ENCODE results near the gene MYH16.
"Not testable (repeated sequence)": the region's sequence is repeated elsewhere in the genome, so short reads cannot be mapped to it uniquely, and the experiment has no call there.

MYH16 gene

GRCh38 chr7:99258501-99258900, 14.1 kb upstream of the MYH16 start:
- no peak for DNase-seq (ENCODE audit: low spot score)

GRCh38 chr7:99260395-99260794, 12.2 kb upstream of the MYH16 start:
- no peak for DNase-seq (ENCODE audit: low spot score)

- no peak for DNase-seq (ENCODE audit: low spot score)
These were observed 11.0 kb upstream of the MYH16 start for GRCh38 chr7:99261646-99262045.

- DNase-seq (ENCODE audit: low spot score) = no peak
These were observed 6.7 kb upstream of the MYH16 start for GRCh38 chr7:99265848-99266480.

GRCh38 chr7:99267481-99267840, 5.2 kb upstream of the MYH16 start:
- no peak for DNase-seq (ENCODE audit: low spot score)

- no peak for DNase-seq (ENCODE audit: low spot score)
These were observed 4.6 kb upstream of the MYH16 start for GRCh38 chr7:99267841-99268576.

GRCh38 chr7:99268577-99268908, 4.1 kb upstream of the MYH16 start:
- DNase-seq (ENCODE audit: low spot score) = no peak

GRCh38 chr7:99270702-99271101, 1.9 kb upstream of the MYH16 start:
- DNase-seq (ENCODE audit: low spot score) = no peak

GRCh38 chr7:99273561-99273960, 922 bp downstream of the MYH16 start:
- DNase-seq (ENCODE audit: low spot score) = not testable (repeated sequence)

- not testable (repeated sequence) for DNase-seq (ENCODE audit: low spot score)
These were observed 2.3 kb downstream of the MYH16 start for GRCh38 chr7:99274908-99275307.

GRCh38 chr7:99275496-99275895, 2.9 kb downstream of the MYH16 start:
- no peak for DNase-seq (ENCODE audit: low spot score)

- DNase-seq (ENCODE audit: low spot score) = no peak
These were observed 5.5 kb downstream of the MYH16 start for GRCh38 chr7:99278180-99278579.

- DNase-seq (ENCODE audit: low spot score) = not testable (repeated sequence)
These were observed 11.5 kb downstream of the MYH16 start for GRCh38 chr7:99284165-99284564.

- no peak for DNase-seq (ENCODE audit: low spot score)
These were observed 15.3 kb downstream of the MYH16 start for GRCh38 chr7:99287779-99288534.

GRCh38 chr7:99289185-99289584, 16.5 kb downstream of the MYH16 start:
- no peak for DNase-seq (ENCODE audit: low spot score)

GRCh38 chr7:99290148-99290547, 17.5 kb downstream of the MYH16 start:
- DNase-seq (ENCODE audit: low spot score) = not testable (repeated sequence)

GRCh38 chr7:99290980-99291607, 18.5 kb downstream of the MYH16 start:
- no peak for DNase-seq (ENCODE audit: low spot score)

GRCh38 chr7:99292127-99292526, 19.5 kb downstream of the MYH16 start:
- DNase-seq (ENCODE audit: low spot score) = no peak

- no peak for DNase-seq (ENCODE audit: low spot score)
These were observed 20.5 kb downstream of the MYH16 start for GRCh38 chr7:99293167-99293566.

GRCh38 chr7:99293650-99294049, 21.0 kb downstream of the MYH16 start:
- no peak for DNase-seq (ENCODE audit: low spot score)

GRCh38 chr7:99296471-99296870, 23.8 kb downstream of the MYH16 start:
- DNase-seq (ENCODE audit: low spot score) = no peak

- no peak for DNase-seq (ENCODE audit: low spot score)
These were observed 28.9 kb downstream of the MYH16 start for GRCh38 chr7:99301496-99301895.
